Measurements from ENCODE around the gene RASIP1.

DNA sequence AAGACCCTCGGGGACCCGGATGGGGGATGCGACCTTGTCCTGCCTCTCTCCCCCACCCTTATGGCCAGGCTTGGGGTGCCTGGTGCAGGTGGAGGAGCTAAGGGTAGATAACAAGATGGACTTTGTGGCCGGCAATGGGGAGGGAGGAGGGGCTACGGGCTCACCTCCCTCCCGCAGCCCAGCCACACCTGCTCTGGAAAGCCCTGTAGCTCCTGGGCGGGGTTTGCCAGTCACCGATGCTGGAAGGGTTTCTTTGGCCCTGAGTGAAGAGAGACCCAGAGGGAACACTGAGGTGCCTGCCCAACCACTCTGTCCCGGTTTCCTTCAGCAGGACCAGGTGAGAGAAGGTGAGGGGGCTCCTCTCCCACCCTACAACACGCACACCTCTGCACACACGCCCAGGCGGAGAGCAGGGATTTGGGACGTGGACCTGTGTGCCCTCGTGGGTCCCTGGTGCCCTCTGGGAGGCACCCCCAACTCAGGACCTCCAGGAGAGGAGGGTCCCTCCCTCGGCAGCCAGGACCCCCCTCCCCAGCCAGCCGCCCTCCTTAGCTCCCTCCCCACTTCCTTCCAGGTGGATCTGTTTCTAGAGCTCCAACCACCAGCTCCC lies 44.6 kb downstream of the RASIP1 start, which contains the start of gene FUT2:
- TF ChIP-seq SP3 (tag by site-specific recombination; IDR thresholded peaks at IDR 0.05) (no peak), ZNF112 (tag by site-specific recombination; IDR thresholded peaks at IDR 0.05) (no peak), ZNF311 (tag by site-specific recombination; IDR thresholded peaks at IDR 0.05; ENCODE audit: borderline replicate concordance) (no peak), KLF10 (tag by site-specific recombination; IDR thresholded peaks at IDR 0.05) (no peak), REPIN1 (tag by site-specific recombination; IDR thresholded peaks at IDR 0.05; ENCODE audit: low read depth) (no peak), ZNF423 (tag by site-specific recombination; IDR thresholded peaks at IDR 0.05) (no peak), ZNF133 (tag by site-specific recombination; IDR thresholded peaks at IDR 0.05) (no peak), ZNF48 (tag by site-specific recombination; IDR thresholded peaks at IDR 0.05) (no peak), SALL2 (tag by site-specific recombination; IDR thresholded peaks at IDR 0.05; ENCODE audit: borderline replicate concordance) (no peak)
- TF ChIP-seq, protein P1, sequence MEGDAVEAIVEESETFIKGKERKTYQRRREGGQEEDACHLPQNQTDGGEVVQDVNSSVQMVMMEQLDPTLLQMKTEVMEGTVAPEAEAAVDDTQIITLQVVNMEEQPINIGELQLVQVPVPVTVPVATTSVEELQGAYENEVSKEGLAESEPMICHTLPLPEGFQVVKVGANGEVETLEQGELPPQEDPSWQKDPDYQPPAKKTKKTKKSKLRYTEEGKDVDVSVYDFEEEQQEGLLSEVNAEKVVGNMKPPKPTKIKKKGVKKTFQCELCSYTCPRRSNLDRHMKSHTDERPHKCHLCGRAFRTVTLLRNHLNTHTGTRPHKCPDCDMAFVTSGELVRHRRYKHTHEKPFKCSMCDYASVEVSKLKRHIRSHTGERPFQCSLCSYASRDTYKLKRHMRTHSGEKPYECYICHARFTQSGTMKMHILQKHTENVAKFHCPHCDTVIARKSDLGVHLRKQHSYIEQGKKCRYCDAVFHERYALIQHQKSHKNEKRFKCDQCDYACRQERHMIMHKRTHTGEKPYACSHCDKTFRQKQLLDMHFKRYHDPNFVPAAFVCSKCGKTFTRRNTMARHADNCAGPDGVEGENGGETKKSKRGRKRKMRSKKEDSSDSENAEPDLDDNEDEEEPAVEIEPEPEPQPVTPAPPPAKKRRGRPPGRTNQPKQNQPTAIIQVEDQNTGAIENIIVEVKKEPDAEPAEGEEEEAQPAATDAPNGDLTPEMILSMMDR (tag by site-specific recombination; IDR thresholded peaks at IDR 0.05), result no peak
- TF ChIP-seq, protein P2, sequence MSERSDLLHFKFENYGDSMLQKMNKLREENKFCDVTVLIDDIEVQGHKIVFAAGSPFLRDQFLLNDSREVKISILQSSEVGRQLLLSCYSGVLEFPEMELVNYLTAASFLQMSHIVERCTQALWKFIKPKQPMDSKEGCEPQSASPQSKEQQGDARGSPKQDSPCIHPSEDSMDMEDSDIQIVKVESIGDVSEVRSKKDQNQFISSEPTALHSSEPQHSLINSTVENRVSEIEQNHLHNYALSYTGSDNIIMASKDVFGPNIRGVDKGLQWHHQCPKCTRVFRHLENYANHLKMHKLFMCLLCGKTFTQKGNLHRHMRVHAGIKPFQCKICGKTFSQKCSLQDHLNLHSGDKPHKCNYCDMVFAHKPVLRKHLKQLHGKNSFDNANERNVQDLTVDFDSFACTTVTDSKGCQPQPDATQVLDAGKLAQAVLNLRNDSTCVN (tag by site-specific recombination; optimal IDR thresholded peaks at IDR 0.05), result no peak
